GM12873 (cell line): ENCODE data around the gene EMC1.

ENCODE experiments used
- CTCF ChIP-seq: IDR thresholded peaks from 2 replicates; pipeline ENCODE4 v1.5.1; 2012; ENCODE audit warnings: low read depth, mild to moderate bottlenecking, moderate library complexity, low read length, control low read depth; ENCODE audit not compliant: insufficient read depth; ENCODE audit errors: missing control alignments

Gene EMC1

GRCh38 chr1:19262744-19263143, 11.4 kb upstream of the EMC1 start:
- TF ChIP-seq CTCF = no peak

- no peak for TF ChIP-seq CTCF
Observed at GRCh38 chr1:19262047-19262446, 10.7 kb upstream of the EMC1 start.

- TF ChIP-seq CTCF = no peak
Observed at GRCh38 chr1:19260211-19261138, 9.2 kb upstream of the EMC1 start.

- no peak for TF ChIP-seq CTCF
Observed at GRCh38 chr1:19258353-19258752, 7.0 kb upstream of the EMC1 start.

GRCh38 chr1:19257178-19257914, 6.0 kb upstream of the EMC1 start:
- no peak for TF ChIP-seq CTCF

- TF ChIP-seq CTCF = no peak
Observed at GRCh38 chr1:19255288-19255687, 4.0 kb upstream of the EMC1 start.

GRCh38 chr1:19254416-19254815, 3.1 kb upstream of the EMC1 start:
- no peak for TF ChIP-seq CTCF
